GM06990 (cell line): ENCODE results near the gene ATG7.

ENCODE experiments used
- DNase-seq: peaks from one replicate; pipeline ENCODE4 v3.0.0-alpha.2; 2011; ENCODE audit not compliant: insufficient read length; ENCODE audit errors: extremely low read depth
- H3K27me3 ChIP-seq: replicated peaks from 2 replicates; pipeline ENCODE4 v1.6.0; 2011; ENCODE audit warnings: low read length; ENCODE audit not compliant: control insufficient read depth, insufficient read depth
- H3K36me3 ChIP-seq: 2 replicates; pipeline ENCODE4 v1.5.1; 2011; ENCODE audit warnings: low read length; ENCODE audit not compliant: control insufficient read depth, insufficient read depth
- H3K4me3 ChIP-seq: replicated peaks from 2 replicates; pipeline ENCODE4 v1.5.1; 2011; ENCODE audit warnings: low read depth, mild to moderate bottlenecking, control low read depth, low read length
- CTCF ChIP-seq: IDR thresholded peaks from 2 replicates; pipeline ENCODE4 v1.5.1; 2011; ENCODE audit warnings: low read length, control low read depth, mild to moderate bottlenecking, inconsistent platforms; ENCODE audit not compliant: insufficient read depth, poor library complexity, severe bottlenecking

ATG7 gene

DNA sequence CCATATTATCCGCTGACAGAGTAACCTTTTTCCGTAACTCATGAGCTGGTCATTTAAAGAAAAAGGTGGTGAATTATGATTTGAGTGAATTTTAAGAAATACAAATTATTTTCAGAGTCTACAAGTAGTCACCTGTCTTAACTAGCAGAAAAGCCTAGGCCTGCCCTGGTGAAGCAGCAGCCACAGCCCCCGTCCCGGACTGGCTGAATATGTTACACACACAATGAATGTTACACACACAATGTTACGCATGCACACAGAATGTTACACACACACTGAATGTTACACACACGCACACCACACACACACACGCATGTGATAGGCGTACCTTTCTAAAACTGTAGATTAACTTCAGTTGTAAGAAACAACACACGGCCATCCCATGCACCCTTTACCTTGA, 293.7 kb downstream of the ATG7 start:
- H3K36me3 ChIP-seq: peaks cover 14% of the 10 kb centered on the region
- TF ChIP-seq CTCF: no peak
- no peak overlapping the region for H3K4me3 ChIP-seq
- DNase-seq: no peak
- H3K27me3 ChIP-seq: no peaks in the 10 kb centered on the region

- Histone ChIP-seq H3K27me3 (no peaks in the 10 kb centered on the region), H3K4me3 (no peak overlapping the region), H3K36me3 (peaks cover 14% of the 10 kb centered on the region)
- DNase-seq: no peak
- no peak for TF ChIP-seq CTCF
Measured at GRCh38 chr3:11566478-11566877, 294.3 kb downstream of the ATG7 start.

DNA sequence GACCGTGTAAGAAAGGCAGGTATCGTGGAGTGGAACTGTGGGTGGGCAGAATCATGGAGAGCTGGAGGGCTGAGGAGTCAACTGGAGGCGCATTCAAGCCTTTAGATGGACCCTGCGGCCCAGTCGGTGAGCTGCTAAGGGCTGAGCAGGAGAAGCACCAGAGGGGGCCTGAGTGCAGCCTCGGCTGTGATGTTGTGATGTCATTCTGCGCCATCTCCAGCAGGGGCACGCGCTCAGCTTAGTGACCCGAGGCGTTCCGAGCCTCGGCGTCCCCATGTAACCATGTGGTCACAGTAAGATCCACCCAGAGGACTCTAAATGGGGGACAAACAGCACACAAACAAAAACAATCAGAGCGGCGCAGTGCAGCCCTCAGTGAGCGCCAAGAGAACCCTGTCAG, 294.7 kb downstream of the ATG7 start:
- Histone ChIP-seq H3K27me3 (no peaks in the 10 kb centered on the region), H3K36me3 (peaks cover 14% of the 10 kb centered on the region), H3K4me3 (no peak overlapping the region)
- DNase-seq: no peak
- TF ChIP-seq CTCF: no peak

- Histone ChIP-seq H3K36me3 (peaks cover 14% of the 10 kb centered on the region), H3K27me3 (no peaks in the 10 kb centered on the region), H3K4me3 (no peak overlapping the region)
- TF ChIP-seq CTCF: no peak
- DNase-seq: no peak
Measured at GRCh38 chr3:11567516-11568467, 295.6 kb downstream of the ATG7 start.

- Histone ChIP-seq H3K36me3 (peaks cover 12% of the 10 kb centered on the region), H3K27me3 (no peaks in the 10 kb centered on the region), H3K4me3 (no peak overlapping the region)
- no peak for TF ChIP-seq CTCF
- DNase-seq: no peak
Measured at GRCh38 chr3:11568503-11569155, 296.4 kb downstream of the ATG7 start.
